Chondrocyte (in vitro differentiated cells): ENCODE results near the gene RAB3D. TPM values are rescaled to one million over a fixed set of nuclear protein-coding genes. Genes with fewer than 3 reads are reported as not detected.
"Not testable (repeated sequence)": the region's sequence is repeated elsewhere in the genome, so short reads cannot be mapped to it uniquely, and the experiment has no call there.

Experiments used
- DNase-seq: peaks from one replicate; pipeline ENCODE4 v3.0.0; 2021; ENCODE audit warnings: mixed read lengths, low spot score
- H3K27ac Mint-ChIP-seq: one replicate; pipeline ENCODE4 v1.8.0; 2021; ENCODE audit warnings: mild to moderate bottlenecking, moderate library complexity, mixed read lengths; ENCODE audit not compliant: unreplicated experiment
- H3K27me3 Mint-ChIP-seq: 2 replicates; pipeline ENCODE4 v1.8.0; 2021; ENCODE audit warnings: low read depth, mixed read lengths
- H3K36me3 Mint-ChIP-seq: 2 replicates; pipeline ENCODE4 v1.8.0; 2021; ENCODE audit warnings: low read depth, mixed read lengths
- H3K4me1 Mint-ChIP-seq: 2 replicates; pipeline ENCODE4 v1.8.0; 2021; ENCODE audit warnings: low read depth, mild to moderate bottlenecking, mixed read lengths
- H3K4me3 Mint-ChIP-seq: one replicate; pipeline ENCODE4 v1.8.0; 2021; ENCODE audit warnings: mild to moderate bottlenecking, moderate library complexity, mixed read lengths; ENCODE audit not compliant: unreplicated experiment
- H3K9me3 Mint-ChIP-seq: 2 replicates; pipeline ENCODE4 v1.8.0; 2021; ENCODE audit warnings: low read depth, mixed read lengths
- total RNA-seq: library from RNA; stranded (reverse); gene quantifications from 3 replicates; pipeline ENCODE4 v1.2.1, GENCODE V29; 2021
- TF ChIP-seq, protein P1 (sequence below): fragments of 200-600 bp; sonication (generic); IDR thresholded peaks from 2 replicates; pipeline ENCODE4 v1.5.0; 2021; ENCODE audit warnings: antibody characterized with exemption, mild to moderate bottlenecking, moderate library complexity

The RAB3D gene
- total RNA-seq, 1 donor from 2014 or later: 8.1 TPM

DNA sequence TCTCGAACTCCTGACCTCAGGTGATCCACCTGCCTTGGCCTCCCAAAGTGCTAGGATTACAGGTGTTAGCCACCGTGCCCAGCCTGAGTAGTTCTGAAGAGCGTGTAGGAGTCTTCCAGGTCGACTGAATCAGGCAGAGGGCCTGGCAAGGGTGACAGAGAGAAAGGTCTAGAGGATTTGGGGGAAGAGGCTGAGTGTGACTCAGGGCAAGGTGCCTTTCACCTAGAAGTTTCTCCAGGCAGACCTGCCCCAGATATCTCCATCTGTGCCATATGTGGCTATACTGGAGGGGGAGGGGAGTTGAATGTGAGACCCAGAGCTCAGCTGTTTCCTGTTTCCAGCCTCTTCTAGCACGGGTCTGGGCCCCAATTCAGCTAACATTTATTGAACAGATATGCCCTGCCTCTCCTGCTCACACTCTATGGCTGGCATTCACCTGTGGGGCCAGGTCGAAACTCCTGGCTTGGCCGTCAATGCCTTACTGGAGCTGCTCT, 8.1 kb upstream of the RAB3D start:
- Mint-ChIP-seq H3K36me3 (peaks cover 5% of the 10 kb centered on the region), H3K4me1 (peaks cover 30% of the 10 kb centered on the region), H3K27ac (peak overlapping the region; percentile 54), H3K27me3 (no peaks in the 10 kb centered on the region), H3K9me3 (peaks cover 8% of the 10 kb centered on the region), H3K4me3 (peak overlapping the region; percentile 25)
- DNase-seq: no peak
- TF ChIP-seq, protein P1, sequence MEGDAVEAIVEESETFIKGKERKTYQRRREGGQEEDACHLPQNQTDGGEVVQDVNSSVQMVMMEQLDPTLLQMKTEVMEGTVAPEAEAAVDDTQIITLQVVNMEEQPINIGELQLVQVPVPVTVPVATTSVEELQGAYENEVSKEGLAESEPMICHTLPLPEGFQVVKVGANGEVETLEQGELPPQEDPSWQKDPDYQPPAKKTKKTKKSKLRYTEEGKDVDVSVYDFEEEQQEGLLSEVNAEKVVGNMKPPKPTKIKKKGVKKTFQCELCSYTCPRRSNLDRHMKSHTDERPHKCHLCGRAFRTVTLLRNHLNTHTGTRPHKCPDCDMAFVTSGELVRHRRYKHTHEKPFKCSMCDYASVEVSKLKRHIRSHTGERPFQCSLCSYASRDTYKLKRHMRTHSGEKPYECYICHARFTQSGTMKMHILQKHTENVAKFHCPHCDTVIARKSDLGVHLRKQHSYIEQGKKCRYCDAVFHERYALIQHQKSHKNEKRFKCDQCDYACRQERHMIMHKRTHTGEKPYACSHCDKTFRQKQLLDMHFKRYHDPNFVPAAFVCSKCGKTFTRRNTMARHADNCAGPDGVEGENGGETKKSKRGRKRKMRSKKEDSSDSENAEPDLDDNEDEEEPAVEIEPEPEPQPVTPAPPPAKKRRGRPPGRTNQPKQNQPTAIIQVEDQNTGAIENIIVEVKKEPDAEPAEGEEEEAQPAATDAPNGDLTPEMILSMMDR: no peak

DNA sequence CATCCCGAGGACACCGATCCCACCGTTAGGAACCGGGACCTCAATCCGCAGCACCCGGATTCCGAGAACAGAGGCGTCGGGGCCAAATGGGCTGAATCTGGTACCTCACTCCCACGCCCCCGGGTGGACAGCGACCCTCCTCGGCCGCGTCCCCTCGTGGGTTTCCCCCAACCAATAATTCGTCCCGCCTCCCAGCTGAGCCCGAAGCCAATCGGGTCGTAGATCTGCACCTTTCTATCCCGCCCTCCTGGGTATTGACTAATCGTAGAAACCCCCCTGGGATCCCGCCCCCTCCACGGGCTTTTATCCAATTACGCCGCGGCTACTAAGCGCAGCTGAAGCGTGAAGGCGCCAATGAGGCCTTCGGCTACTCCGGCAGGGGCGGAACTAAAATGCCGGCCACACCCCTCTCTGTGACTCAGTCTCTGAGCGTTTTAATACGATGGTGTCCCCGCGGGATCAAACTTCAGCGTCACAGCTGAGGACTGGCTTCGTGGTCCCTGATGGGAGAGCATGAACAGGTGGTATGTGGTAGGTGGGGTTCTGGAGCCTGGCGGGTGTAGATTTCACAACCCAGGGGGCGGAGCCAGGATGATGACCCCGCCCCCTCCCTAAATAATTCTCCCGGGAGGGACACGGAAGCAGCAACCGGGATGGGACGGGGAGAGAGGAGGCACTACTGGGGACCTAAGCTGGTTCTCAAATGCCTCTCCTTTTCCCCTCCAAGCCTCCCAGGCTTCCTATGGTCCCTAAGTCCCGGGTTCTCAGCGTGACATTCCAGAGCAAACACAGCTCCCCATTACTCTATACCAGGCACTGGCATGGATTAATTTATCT, 6.9 kb upstream of the RAB3D start, which contains the start of the genes CCDC159 and TMEM205:
TSS of gene CCDC159 (plus strand) at position 416 of the 837 bp plus-strand sequence. CDS start at position 504, 88 bp downstream.
TSS of gene TMEM205 (minus strand) at position 165 of the 837 bp plus-strand sequence. CDS start 649 bp downstream, outside the sequence.
- TF ChIP-seq, protein P1: peak; percentile 29
- peak within 1 kb of the TSS; percentile 92 for H3K4me3 Mint-ChIP-seq
- peak; percentile 98 for DNase-seq
- peaks cover 8% of the 10 kb centered on the region for H3K9me3 Mint-ChIP-seq
- peaks cover 30% of the 10 kb centered on the region for H3K4me1 Mint-ChIP-seq
- peaks cover 5% of the 10 kb centered on the region for H3K36me3 Mint-ChIP-seq
- H3K27ac Mint-ChIP-seq: peak within 1 kb of the TSS; percentile 98
- no peaks in the 10 kb centered on the region for H3K27me3 Mint-ChIP-seq

DNA sequence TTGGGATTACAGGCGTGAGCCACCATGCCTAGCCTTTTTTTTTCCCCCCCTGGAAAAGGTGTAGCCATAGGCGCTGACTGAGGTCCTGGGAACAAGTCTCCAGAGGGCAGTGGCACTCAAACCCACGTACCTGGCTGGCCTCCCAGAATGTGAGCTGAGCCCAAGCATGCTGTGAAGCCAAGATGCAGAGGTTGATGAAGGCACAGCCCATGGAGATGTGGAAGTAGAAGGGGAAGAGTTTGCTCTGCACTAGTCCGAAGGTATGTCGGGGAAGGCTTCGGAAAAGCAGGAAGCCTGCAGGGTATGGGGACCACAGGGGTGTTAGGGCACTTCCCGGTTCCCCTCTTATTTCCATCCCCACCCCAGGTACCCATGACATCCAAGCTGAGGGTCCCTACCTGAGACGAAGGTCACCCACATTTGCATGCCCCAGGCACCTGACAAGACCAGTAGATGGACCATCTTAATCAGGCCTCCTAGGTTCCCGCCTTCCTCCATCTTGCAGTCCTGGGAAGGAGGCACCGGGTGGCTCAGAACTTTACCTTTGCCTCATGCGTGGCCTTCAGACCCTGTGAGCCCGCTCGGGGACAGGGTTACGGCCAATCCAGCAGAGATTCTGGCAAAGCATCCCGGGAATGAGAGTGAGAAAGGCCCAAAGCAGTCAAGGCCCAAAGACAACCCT, 5.8 kb upstream of the RAB3D start:
- Mint-ChIP-seq H3K4me1 (peaks cover 30% of the 10 kb centered on the region), H3K4me3 (peak overlapping the region; percentile 92), H3K9me3 (peaks cover 8% of the 10 kb centered on the region), H3K27ac (peak overlapping the region; percentile 98), H3K36me3 (peaks cover 5% of the 10 kb centered on the region), H3K27me3 (no peaks in the 10 kb centered on the region)
- TF ChIP-seq, protein P1: no peak
- DNase-seq: no peak

DNA sequence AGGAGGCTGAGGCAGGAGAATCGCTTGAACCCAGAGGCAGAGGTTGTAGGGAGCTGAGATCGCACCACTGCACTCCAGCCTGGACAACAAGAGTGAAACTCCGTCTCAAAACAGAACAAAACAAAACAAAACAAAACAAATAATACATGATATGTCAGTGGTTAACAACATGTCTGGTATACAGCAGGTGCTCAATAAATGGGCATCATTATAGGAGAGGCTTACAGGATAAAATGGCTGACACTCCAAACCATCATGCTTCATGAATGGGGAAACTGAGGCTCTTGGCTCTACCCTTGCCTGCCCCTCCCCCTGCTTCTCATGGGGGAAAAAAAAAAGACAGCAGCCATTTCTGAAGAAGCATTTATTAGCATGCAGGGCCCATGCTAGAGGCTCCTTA, 3.0 kb upstream of the RAB3D start:
- no peak overlapping the region for H3K4me3 Mint-ChIP-seq
- DNase-seq: no peak

DNA sequence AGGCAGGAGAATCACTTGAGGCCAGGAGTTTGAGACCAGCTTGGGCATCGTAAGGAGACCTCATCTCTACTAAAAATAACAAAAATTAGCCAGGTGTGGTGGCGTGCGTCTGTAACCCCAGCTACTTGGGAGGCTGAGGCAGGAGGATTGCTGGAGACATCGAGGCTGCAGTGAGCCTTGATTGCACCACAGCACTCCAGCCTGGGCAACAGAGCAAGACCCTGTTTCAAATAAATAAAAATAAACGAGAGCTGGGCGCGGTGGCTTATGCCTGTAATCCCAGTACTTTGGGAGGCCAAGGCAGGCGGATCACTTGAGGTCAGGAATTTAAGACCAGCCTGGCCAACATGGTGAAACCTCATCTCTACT, 626 bp upstream of the RAB3D start:
- H3K36me3 Mint-ChIP-seq, H3K9me3 Mint-ChIP-seq, H3K27ac Mint-ChIP-seq, H3K27me3 Mint-ChIP-seq, DNase-seq: not testable (repeated sequence)
- Mint-ChIP-seq H3K4me3 (peak overlapping the region; percentile 72), H3K4me1 (peaks cover 20% of the 10 kb centered on the region)

More for the DNA sequence above, 3.0 kb upstream of the RAB3D start:
- Mint-ChIP-seq H3K27ac (no peak overlapping the region), H3K27me3 (no peaks in the 10 kb centered on the region), H3K4me1 (peaks cover 40% of the 10 kb centered on the region), H3K36me3 (no peaks in the 10 kb centered on the region), H3K9me3 (no peaks in the 10 kb centered on the region)
- TF ChIP-seq, protein P1: no peak
